Ureter (tissue), 1 donor: ENCODE data around the gene NDUFAF4. TPM values are rescaled to one million over a fixed set of nuclear protein-coding genes. Genes with fewer than 3 reads are reported as not detected.

Experiments used
- total RNA-seq: library from RNA; stranded (reverse); gene quantifications from one replicate; pipeline ENCODE4 v1.2.4, GENCODE V29; 2023
- donor health status: DM: yes; HTN: yes; CAD: no.

The NDUFAF4 gene
- total RNA-seq, 1 donor from 2014 or later = 36.5 TPM

Other genes with a start within 250 kb of the NDUFAF4 start
- gene GPR63, start 60.4 kb downstream of the NDUFAF4 start, total RNA-seq = 1.4 TPM
- 0.55 TPM for gene KLHL32, start 26.8 kb upstream of the NDUFAF4 start, total RNA-seq